Uterus (tissue), 2 donors: ENCODE measurements around the gene PSMD14.

ENCODE experiments used
- CTCF ChIP-seq, 4 experiments: fragments of 200-600 bp in 2 of 4; fragments of 450-650 bp in 2 of 4; sonication (generic) in 2 of 4; IDR thresholded peaks; one replicate each; pipeline ENCODE4 v1.5.1; 2016 to 2019; ENCODE audit warnings: antibody characterized with exemption in 4 of 4, mild to moderate bottlenecking in 2 of 4, moderate library complexity in 1 of 4
- POLR2A ChIP-seq, 2 donors: fragments of 450-650 bp; IDR thresholded peaks; one replicate each; pipeline ENCODE4 v1.6.1; 2016; ENCODE audit warnings: antibody characterized with exemption in 2 of 2, mild to moderate bottlenecking in 1 of 2, moderate library complexity in 1 of 2

- TF ChIP-seq CTCF (IDR thresholded peaks at IDR 0.05) (no peak), POLR2A (IDR thresholded peaks at IDR 0.05) (no peak)
Measured at GRCh38 chr2:161343235-161343634, 35.0 kb downstream of the PSMD14 start.
